H1 (cell line): Measurements from ENCODE around the gene C3orf80. TPM values are rescaled to one million over a fixed set of nuclear protein-coding genes. Genes with fewer than 3 reads are reported as not detected.

ENCODE experiments used
- CTCF ChIA-PET: fragments of 300-600 bp; sonication (Branson Sonifier 250); formaldehyde crosslinking; loops from one replicate; lab custom pipeline; 2021; ENCODE audit not compliant: partially characterized antibody; lab: Charles Lee
- POLR2A ChIA-PET: fragments of 300-600 bp; sonication (Branson Sonifier 250); formaldehyde crosslinking; loops from one replicate; lab custom pipeline; 2021; ENCODE audit warnings: inconsistent platforms; ENCODE audit not compliant: partially characterized antibody; lab: Charles Lee
- DNase-seq, 2 experiments: peaks; one replicate each; pipeline versions ENCODE4 v3.0.0 to v3.0.0-alpha.2; 2010 to 2022; ENCODE audit warnings: low spot score in 2 of 2, low read depth in 1 of 2, mixed read lengths in 1 of 2
- FAIRE-seq: peaks from 2 replicates; lab custom pipeline; 2011; peaks lifted over from hg19 to GRCh38; lab: Jason Lieb, UNC
- H2AFZ ChIP-seq: 2 replicates; pipeline ENCODE4 v1.8.1; 2012; ENCODE audit warnings: low read length, inconsistent platforms
- H2AK5ac ChIP-seq: 2 replicates; pipeline ENCODE4 v1.6.1; 2013; ENCODE audit warnings: low read depth, low read length
- H2BK120ac ChIP-seq: replicated peaks from 2 replicates; pipeline ENCODE3; 2013; ENCODE audit warnings: low read depth, low read length, inconsistent platforms
- H2BK12ac ChIP-seq: 2 replicates; pipeline ENCODE4 v1.6.1; 2013; ENCODE audit warnings: low read depth, low read length
- H2BK15ac ChIP-seq: 2 replicates; pipeline ENCODE4 v1.6.1; 2013; ENCODE audit warnings: low read length
- H2BK20ac ChIP-seq: 2 replicates; pipeline ENCODE4 v1.6.1; 2013; ENCODE audit warnings: low read length
- H2BK5ac ChIP-seq: 2 replicates; pipeline ENCODE4 v1.6.1; 2013; ENCODE audit warnings: low read depth, low read length
- H3K14ac ChIP-seq: 2 replicates; pipeline ENCODE4 v1.6.1; 2013; ENCODE audit warnings: inconsistent platforms; ENCODE audit not compliant: insufficient read length
- H3K18ac ChIP-seq: 2 replicates; pipeline ENCODE4 v1.6.1; 2013; ENCODE audit warnings: low read length; ENCODE audit errors: extremely low read depth
- H3K23ac ChIP-seq: 2 replicates; pipeline ENCODE4 v1.6.1; 2013; ENCODE audit warnings: inconsistent platforms; ENCODE audit not compliant: insufficient read length
- H3K23me2 ChIP-seq: 2 replicates; pipeline ENCODE4 v1.6.1; 2013; ENCODE audit warnings: low read depth, low read length
- H3K27ac ChIP-seq: 2 replicates; pipeline ENCODE4 v1.6.1; 2011; ENCODE audit warnings: low read depth, low read length, inconsistent platforms
- H3K27me3 ChIP-seq, 4 experiments: replicated peaks in 1 of 4; 1 replicate in 1 of 4; 2 replicates in 3 of 4; pipeline versions ENCODE4 v1.6.1 to v1.8.1; 2011 to 2013; ENCODE audit warnings: low read length in 3 of 4, mild to moderate bottlenecking in 3 of 4, inconsistent platforms in 2 of 4, mixed read lengths in 2 of 4, moderate library complexity in 1 of 4; ENCODE audit not compliant: control insufficient read depth in 3 of 4, insufficient read depth in 3 of 4; ENCODE audit errors: extremely low read depth in 1 of 4
- H3K36me3 ChIP-seq, 4 experiments: 2 replicates each; pipeline versions ENCODE4 v1.6.1 to v1.8.1; 2011 to 2013; ENCODE audit warnings: mild to moderate bottlenecking in 4 of 4, low read length in 3 of 4, moderate library complexity in 2 of 4, control low read depth in 1 of 4, inconsistent platforms in 1 of 4; ENCODE audit not compliant: insufficient read depth in 4 of 4, control insufficient read depth in 2 of 4
- H3K4ac ChIP-seq: replicated peaks from 2 replicates; pipeline ENCODE3; 2013; ENCODE audit warnings: low read length, low read depth, mixed read lengths, inconsistent platforms; ENCODE audit not compliant: insufficient read length
- H3K4me1 ChIP-seq, 4 experiments: replicated peaks in 1 of 4; 1 replicate in 1 of 4; 2 replicates in 3 of 4; pipeline versions ENCODE4 v1.6.1 to v1.8.1; 2011 to 2013; ENCODE audit warnings: low read length in 3 of 4, inconsistent platforms in 2 of 4, mixed read lengths in 1 of 4; ENCODE audit not compliant: insufficient read depth in 4 of 4, control insufficient read depth in 3 of 4
- H3K4me2 ChIP-seq, 2 experiments: 2 replicates each; pipeline versions ENCODE4 v1.6.1 to v1.8.1; 2011 to 2013; ENCODE audit warnings: low read depth in 2 of 2, low read length in 2 of 2, control low read depth in 1 of 2, inconsistent platforms in 1 of 2, mild to moderate bottlenecking in 1 of 2; ENCODE audit not compliant: insufficient read depth in 1 of 2
- H3K4me3 ChIP-seq, 4 experiments: fragments of 200-600, 300-600 bp in 1 of 4; sonication (generic), shearing (Covaris generic), sonication (Bioruptor Twin) in 1 of 4; 2 replicates each; pipeline versions ENCODE4 v1.5.1 to v1.8.1; 2011 to 2016; ENCODE audit warnings: low read length in 4 of 4, low read depth in 3 of 4, control low read depth in 2 of 4, inconsistent platforms in 2 of 4, mild to moderate bottlenecking in 2 of 4, mixed read lengths in 1 of 4, moderate library complexity in 1 of 4; ENCODE audit not compliant: insufficient read depth in 2 of 4; ENCODE audit errors: extremely low read depth in 1 of 4
- H3K56ac ChIP-seq: replicated peaks from 2 replicates; pipeline ENCODE3; 2013; ENCODE audit warnings: low read depth, mild to moderate bottlenecking, mixed read lengths, low read length, inconsistent platforms; ENCODE audit not compliant: insufficient read length
- H3K79me1 ChIP-seq: 2 replicates; pipeline ENCODE4 v1.6.1; 2013; ENCODE audit warnings: low read depth, low read length, control low read depth
- H3K79me2 ChIP-seq, 2 experiments: 2 replicates each; pipeline versions ENCODE4 v1.6.1 to v1.8.1; 2012 to 2013; ENCODE audit warnings: low read length in 2 of 2, mild to moderate bottlenecking in 2 of 2, inconsistent platforms in 1 of 2; ENCODE audit not compliant: insufficient read depth in 2 of 2, control insufficient read depth in 1 of 2
- H3K9ac ChIP-seq, 4 experiments: replicated peaks in 1 of 4; 1 replicate in 1 of 4; 2 replicates in 3 of 4; pipeline versions ENCODE4 v1.6.1 to v1.8.1; 2011 to 2013; ENCODE audit warnings: low read depth in 3 of 4, low read length in 3 of 4, control low read depth in 2 of 4, mild to moderate bottlenecking in 2 of 4, moderate library complexity in 2 of 4, inconsistent platforms in 1 of 4; ENCODE audit errors: extremely low read depth in 1 of 4
- H3K9me3 ChIP-seq, 2 experiments: 2 replicates each; pipeline versions ENCODE4 v1.6.1 to v1.8.1; 2012 to 2013; ENCODE audit warnings: mild to moderate bottlenecking in 2 of 2, moderate library complexity in 2 of 2, control low read depth in 1 of 2, inconsistent platforms in 1 of 2, low read depth in 1 of 2, low read length in 1 of 2, mixed read lengths in 1 of 2; ENCODE audit not compliant: insufficient read depth in 2 of 2
- H4K20me1 ChIP-seq, 2 experiments: replicated peaks in 1 of 2; 2 replicates each; pipeline versions ENCODE3 to v1.8.1; 2011 to 2013; ENCODE audit warnings: inconsistent platforms in 2 of 2, low read length in 2 of 2, mild to moderate bottlenecking in 1 of 2; ENCODE audit not compliant: insufficient read depth in 2 of 2, control insufficient read depth in 1 of 2
- H4K5ac ChIP-seq: 2 replicates; pipeline ENCODE4 v1.6.1; 2013; ENCODE audit warnings: low read length, low read depth, mixed read lengths, inconsistent platforms; ENCODE audit not compliant: insufficient read length
- H4K8ac ChIP-seq: 2 replicates; pipeline ENCODE4 v1.8.0; 2013; ENCODE audit warnings: mild to moderate bottlenecking, moderate library complexity, low read length, inconsistent platforms; ENCODE audit not compliant: insufficient read depth; ENCODE audit errors: extremely low read depth
- H4K91ac ChIP-seq: replicated peaks from 2 replicates; pipeline ENCODE3; 2013; ENCODE audit warnings: low read length, mixed read lengths, inconsistent platforms; ENCODE audit not compliant: insufficient read length
- CBX5 ChIP-seq: fragments of 300-800, 300-1000 bp; sonication (generic); IDR thresholded peaks from 2 replicates; pipeline ENCODE4 v1.7.1; 2016; ENCODE audit warnings: antibody characterized with exemption, low read length, low read depth
- CBX8 ChIP-seq: fragments of 300-800, 300-1000 bp; sonication (generic); IDR thresholded peaks from 2 replicates; pipeline ENCODE4 v1.7.1; 2016; ENCODE audit warnings: low read depth, low read length, borderline replicate concordance
- CHD2 ChIP-seq: IDR thresholded peaks from 2 replicates; pipeline ENCODE4 v1.6.1; 2012; ENCODE audit warnings: low read length, improper control_type of control experiment
- EP300 ChIP-seq, 2 experiments: IDR thresholded peaks; 1 replicate in 1 of 2; 2 replicates in 1 of 2; pipeline ENCODE4 v1.6.1; 2011 to 2012; ENCODE audit warnings: low read depth in 2 of 2, low read length in 2 of 2, mild to moderate bottlenecking in 2 of 2, borderline replicate concordance in 1 of 2, inconsistent platforms in 1 of 2, moderate library complexity in 1 of 2
- HDAC2 ChIP-seq, 2 experiments: fragments of 300-600 bp in 1 of 2; sonication (generic) in 1 of 2; IDR thresholded peaks; 2 replicates each; pipeline ENCODE4 v1.6.1; 2011 to 2012; ENCODE audit warnings: low read depth in 2 of 2, low read length in 2 of 2, mild to moderate bottlenecking in 2 of 2, moderate library complexity in 2 of 2, borderline replicate concordance in 1 of 2, inconsistent platforms in 1 of 2
- JUND ChIP-seq: IDR thresholded peaks from 2 replicates; pipeline ENCODE4 v1.6.1; 2011; ENCODE audit warnings: mild to moderate bottlenecking, improper control_type of control experiment, low read length
- PHF8 ChIP-seq: fragments of 200-600 bp; sonication (generic); conservative IDR thresholded peaks from 2 replicates; pipeline ENCODE4 v1.7.1; 2012; ENCODE audit warnings: low read depth, mild to moderate bottlenecking, inconsistent platforms, low read length, moderate library complexity
- RXRA ChIP-seq: IDR thresholded peaks from 2 replicates; pipeline ENCODE4 v1.6.1; 2011; ENCODE audit warnings: low read depth, mild to moderate bottlenecking, low read length, moderate library complexity; ENCODE audit not compliant: insufficient read depth
- TBP ChIP-seq: IDR thresholded peaks from 2 replicates; pipeline ENCODE4 v1.6.1; 2011; ENCODE audit warnings: low read depth, low read length, improper control_type of control experiment
- WGBS, 2 experiments: shearing (Covaris generic) in 1 of 2; methylation state at CpG; one replicate each; pipeline versions ENCODE4 v1.1.6 to v1.1.7; 2013 to 2015; ENCODE audit warnings: low lambda C conversion rate in 2 of 2, mixed read lengths in 2 of 2, inconsistent platforms in 1 of 2, low coverage in 1 of 2, missing lambda C conversion rate in 1 of 2; ENCODE audit not compliant: insufficient replicate concordance in 2 of 2, insufficient coverage in 1 of 2, insufficient read length in 1 of 2; ENCODE audit errors: extremely low coverage in 1 of 2, missing lambda C conversion rate in 1 of 2; 5-methylcytosine and 5-hydroxymethylcytosine counted together
- polyA plus RNA-seq, 7 experiments: library from polyadenylated mRNA; depleted of rRNA in 3 of 7; stranded (reverse) in 5 of 7; unstranded in 2 of 7; fragments of >200 nt in 5 of 7; fragments of 200-250 nt in 2 of 7; gene quantifications; 1 replicate in 5 of 7; 2 replicates in 1 of 7; 4 replicates in 1 of 7; pipeline versions ENCODE4 v1.2.1 to v1.2.3, GENCODE V29; 2011 to 2013; ENCODE audit warnings: missing spikeins in 2 of 7, mixed read lengths in 2 of 7
- total RNA-seq: library from RNA; stranded (reverse); fragmentation: NEBNext Ultra II Directional; extraction: Animal tissue kit (Norgen Biotek cat#: 25700); gene quantifications from 2 replicates; pipeline ENCODE4 v1.2.1, GENCODE V29; 2021
- TF ChIP-seq, protein P1 (sequence below), 3 experiments: IDR thresholded peaks; 1 replicate in 2 of 3; 2 replicates in 1 of 3; pipeline versions ENCODE4 v1.5.1 to v1.6.1; 2011; ENCODE audit warnings: low read length in 3 of 3, mild to moderate bottlenecking in 3 of 3, inconsistent platforms in 2 of 3, low read depth in 1 of 3, moderate library complexity in 1 of 3; ENCODE audit not compliant: insufficient read depth in 1 of 3; ENCODE audit errors: control extremely low read depth in 1 of 3

Gene C3orf80
- total and polyA plus RNA-seq, 2 of the 8 experiments (the other 6 are each of a cell fraction or from before 2014, with no cell fraction given), result 0.57 to 1.1 TPM

DNA sequence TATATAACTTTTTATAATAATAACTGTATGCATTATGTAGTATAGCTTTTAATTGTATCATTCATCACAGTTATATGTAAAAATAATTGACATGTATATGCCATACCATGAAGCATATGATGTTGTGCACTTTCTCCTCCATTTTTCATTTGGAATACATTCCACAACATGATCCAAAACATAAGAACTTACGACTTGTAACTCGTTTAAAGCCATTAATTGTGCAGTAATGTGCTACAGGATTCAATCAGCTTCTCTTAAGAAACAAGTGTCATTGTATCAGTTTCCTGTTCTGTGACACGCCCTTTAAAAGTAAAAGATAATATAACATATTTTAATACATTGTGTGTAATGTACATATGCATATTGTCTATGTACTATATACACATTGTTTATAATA is 2.2 kb downstream of the C3orf80 start:
- Histone ChIP-seq H3K79me1 (no peaks in the 10 kb centered on the region), H3K4me2 (peak overlapping the region in 1 of 2 experiments; percentile 92; a peak in 1 of 4 replicates), H3K4ac (no peak overlapping the region), H2BK120ac (no peak overlapping the region), H3K4me3 (no peak overlapping the region), H2BK15ac (no peak overlapping the region), H3K14ac (no peak overlapping the region), H3K23me2 (peaks cover 18% of the 10 kb centered on the region), H3K27me3 (peaks cover 17 to 44% (median 33%) of the 10 kb centered on the region in 4 experiments), H3K56ac (no peak overlapping the region), H3K18ac (no peak overlapping the region), H3K27ac (no peak overlapping the region), H2AK5ac (no peak overlapping the region), H3K23ac (no peak overlapping the region), H2AFZ (no peak overlapping the region), H4K20me1 (no peaks in the 10 kb centered on the region), H4K8ac (no peak overlapping the region), H4K91ac (no peak overlapping the region), H2BK12ac (no peak overlapping the region), H3K4me1 (peaks cover 3 to 14% (median 6%) of the 10 kb centered on the region in 4 experiments), H3K9me3 (no peaks in the 10 kb centered on the region), H4K5ac (no peak overlapping the region), H3K9ac (no peak overlapping the region), H3K36me3 (peaks cover 0 to 2% (median 0%) of the 10 kb centered on the region in 4 experiments; a peak in 1 of 8 replicates), H2BK5ac (no peak overlapping the region), H2BK20ac (no peak overlapping the region), H3K79me2 (no peaks in the 10 kb centered on the region)
- ChIA-PET POLR2A (interaction anchor here (3.4 kb wide), 1 partner anchor 173 kb away, joined by 13 read pairs; the partner anchor contains the start of gene SMC4), CTCF (interaction anchor here (0.6 kb wide), 1 partner anchor 181 kb away, joined by 3 read pairs; no protein-coding TSS in a partner anchor)
- DNase-seq (no peak), FAIRE-seq (no peak)
- 89% methylated on average over 3 of the region's 3 CpGs; no CpG with 5 or more reads in 1 of the 2 experiments for WGBS, 2 experiments
- TF ChIP-seq CHD2, result no peak
- TF ChIP-seq TBP, result no peak
- no peak for TF ChIP-seq CBX8
- no peak for TF ChIP-seq RXRA
- TF ChIP-seq HDAC2 (IDR thresholded peaks at IDR 0.05; ENCODE audit: borderline replicate concordance in 1 of 2, low read depth in 2 of 2, low read length in 2 of 2), result no peak
- no peak for TF ChIP-seq CBX5
- no peak for TF ChIP-seq EP300 (IDR thresholded peaks at IDR 0.05; ENCODE audit: borderline replicate concordance in 1 of 2, low read depth in 2 of 2, low read length in 2 of 2)
- TF ChIP-seq PHF8, result no peak
- no peak for TF ChIP-seq JUND
- TF ChIP-seq, protein P1, sequence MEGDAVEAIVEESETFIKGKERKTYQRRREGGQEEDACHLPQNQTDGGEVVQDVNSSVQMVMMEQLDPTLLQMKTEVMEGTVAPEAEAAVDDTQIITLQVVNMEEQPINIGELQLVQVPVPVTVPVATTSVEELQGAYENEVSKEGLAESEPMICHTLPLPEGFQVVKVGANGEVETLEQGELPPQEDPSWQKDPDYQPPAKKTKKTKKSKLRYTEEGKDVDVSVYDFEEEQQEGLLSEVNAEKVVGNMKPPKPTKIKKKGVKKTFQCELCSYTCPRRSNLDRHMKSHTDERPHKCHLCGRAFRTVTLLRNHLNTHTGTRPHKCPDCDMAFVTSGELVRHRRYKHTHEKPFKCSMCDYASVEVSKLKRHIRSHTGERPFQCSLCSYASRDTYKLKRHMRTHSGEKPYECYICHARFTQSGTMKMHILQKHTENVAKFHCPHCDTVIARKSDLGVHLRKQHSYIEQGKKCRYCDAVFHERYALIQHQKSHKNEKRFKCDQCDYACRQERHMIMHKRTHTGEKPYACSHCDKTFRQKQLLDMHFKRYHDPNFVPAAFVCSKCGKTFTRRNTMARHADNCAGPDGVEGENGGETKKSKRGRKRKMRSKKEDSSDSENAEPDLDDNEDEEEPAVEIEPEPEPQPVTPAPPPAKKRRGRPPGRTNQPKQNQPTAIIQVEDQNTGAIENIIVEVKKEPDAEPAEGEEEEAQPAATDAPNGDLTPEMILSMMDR (IDR thresholded peaks at IDR 0.05; ENCODE audit: control extremely low read depth in 1 of 3, insufficient read depth in 1 of 3, low read depth in 1 of 3, low read length in 3 of 3), result no peak
